HEK293T (cell line): ENCODE results near the gene CUL2.

Source experiments
- ARNT ChIP-seq: fragments of 450-650 bp; IDR thresholded peaks from 2 replicates; pipeline ENCODE4 v1.6.1; 2017; ENCODE audit warnings: mild to moderate bottlenecking
- ELF4 ChIP-seq: fragments of 450-650 bp; IDR thresholded peaks from 2 replicates; pipeline ENCODE4 v1.6.1; 2017; ENCODE audit warnings: antibody characterized with exemption
- FOXA1 ChIP-seq: fragments of 450-650 bp; IDR thresholded peaks from 2 replicates; pipeline ENCODE4 v1.6.1; 2016; ENCODE audit warnings: mild to moderate bottlenecking
- FOXK2 ChIP-seq: fragments of 450-650 bp; IDR thresholded peaks from 2 replicates; pipeline ENCODE4 v1.6.1; 2016; ENCODE audit warnings: mild to moderate bottlenecking
- FOXM1 ChIP-seq: fragments of 450-650 bp; IDR thresholded peaks from 2 replicates; pipeline ENCODE4 v1.6.1; 2017; ENCODE audit warnings: mild to moderate bottlenecking, borderline replicate concordance
- HDGF ChIP-seq: fragments of 450-650 bp; IDR thresholded peaks from 2 replicates; pipeline ENCODE4 v1.6.1; 2017; ENCODE audit warnings: antibody characterized with exemption, borderline replicate concordance
- L3MBTL2 ChIP-seq: fragments of 450-650 bp; conservative IDR thresholded peaks from 2 replicates; pipeline ENCODE4 v1.6.1; 2016; ENCODE audit warnings: mild to moderate bottlenecking
- LEF1 ChIP-seq: fragments of 450-650 bp; IDR thresholded peaks from 2 replicates; pipeline ENCODE4 v1.6.1; 2017; ENCODE audit warnings: mild to moderate bottlenecking, borderline replicate concordance
- NFRKB ChIP-seq: fragments of 450-650 bp; IDR thresholded peaks from 2 replicates; pipeline ENCODE4 v1.6.1; 2016; ENCODE audit warnings: mild to moderate bottlenecking, moderate library complexity
- SP1 ChIP-seq: fragments of 450-650 bp; IDR thresholded peaks from 2 replicates; pipeline ENCODE4 v1.6.1; 2017
- SUZ12 ChIP-seq: fragments of 450-650 bp; IDR thresholded peaks from 2 replicates; pipeline ENCODE4 v1.6.1; 2016; ENCODE audit warnings: mild to moderate bottlenecking
- TARDBP ChIP-seq: fragments of 450-650 bp; IDR thresholded peaks from 2 replicates; pipeline ENCODE4 v1.6.1; 2016
- ZNF384 ChIP-seq: fragments of 450-650 bp; IDR thresholded peaks from 2 replicates; pipeline ENCODE4 v1.6.1; 2016

DNA sequence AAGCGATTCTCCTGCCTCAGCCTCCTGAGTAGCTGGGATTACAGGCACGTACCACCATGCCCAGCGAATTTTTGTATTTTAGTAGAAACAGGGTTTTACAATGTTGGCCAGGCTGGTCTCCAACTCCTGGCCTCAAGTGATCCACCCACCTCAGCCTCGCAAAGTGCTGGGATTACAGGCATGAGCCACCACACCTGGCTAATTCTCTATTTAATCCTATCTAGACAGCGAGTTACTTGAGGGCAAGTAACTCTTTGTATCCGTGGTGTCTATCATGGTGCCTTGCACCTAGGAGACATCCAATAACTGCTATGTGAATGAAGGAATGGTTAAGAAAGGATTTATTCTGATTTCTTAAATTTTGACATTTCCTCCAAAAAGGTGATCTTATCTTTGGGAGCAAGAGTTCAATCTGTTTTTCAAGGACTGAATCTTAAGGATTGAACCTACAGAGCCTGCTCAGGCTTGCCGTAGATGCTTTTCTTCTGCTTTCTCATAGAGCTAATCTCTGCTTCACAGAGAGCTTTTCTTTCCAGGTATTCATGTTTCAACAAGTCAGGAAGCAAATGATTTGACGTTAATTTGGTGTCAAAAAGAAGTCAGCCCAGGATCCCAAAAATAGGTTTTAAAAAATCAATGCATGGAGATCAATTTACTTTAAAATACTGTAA is 101.6 kb downstream of the CUL2 start:
- TF ChIP-seq L3MBTL2 (no peak), TARDBP (no peak), ZNF384 (no peak), FOXA1 (no peak), HDGF (no peak), NFRKB (no peak), ELF4 (no peak), SP1 (no peak), ARNT (no peak), SUZ12 (no peak), FOXK2 (no peak), LEF1 (no peak), FOXM1 (no peak)
